ENCODE results near the gene DGCR2.
"Not testable (repeated sequence)": the region's sequence is repeated elsewhere in the genome, so short reads cannot be mapped to it uniquely, and the experiment has no call there.

Gene DGCR2

GRCh38 chr22:19084126-19084525, 38.1 kb downstream of the DGCR2 start:
- DNase-seq (ENCODE audit: low read depth, low spot score), result not testable (repeated sequence)

GRCh38 chr22:19082793-19083192, 39.4 kb downstream of the DGCR2 start:
- DNase-seq (ENCODE audit: low read depth, low spot score), result no peak

- DNase-seq (ENCODE audit: low read depth, low spot score), result no peak
Measured at GRCh38 chr22:19082101-19082500, 40.1 kb downstream of the DGCR2 start.

GRCh38 chr22:19081351-19081750, 40.9 kb downstream of the DGCR2 start:
- no peak for DNase-seq (ENCODE audit: low read depth, low spot score)

GRCh38 chr22:19080853-19081252, 41.4 kb downstream of the DGCR2 start:
- DNase-seq (ENCODE audit: low read depth, low spot score), result no peak

- DNase-seq (ENCODE audit: low read depth, low spot score), result no peak
Measured at GRCh38 chr22:19079691-19080090, 42.5 kb downstream of the DGCR2 start.

GRCh38 chr22:19075404-19075803, 46.8 kb downstream of the DGCR2 start:
- no peak for DNase-seq (ENCODE audit: low read depth, low spot score)

GRCh38 chr22:19072853-19073252, 49.4 kb downstream of the DGCR2 start:
- not testable (repeated sequence) for DNase-seq (ENCODE audit: low read depth, low spot score)

- DNase-seq (ENCODE audit: low read depth, low spot score), result no peak
Measured at GRCh38 chr22:19070397-19071169, 51.6 kb downstream of the DGCR2 start.

GRCh38 chr22:19069451-19069850, 52.8 kb downstream of the DGCR2 start:
- no peak for DNase-seq (ENCODE audit: low read depth, low spot score)

- DNase-seq (ENCODE audit: low read depth, low spot score), result no peak
Measured at GRCh38 chr22:19068784-19069271, 53.4 kb downstream of the DGCR2 start.

- DNase-seq (ENCODE audit: low read depth, low spot score), result no peak
Measured at GRCh38 chr22:19067696-19068348, 54.4 kb downstream of the DGCR2 start.

- no peak for DNase-seq (ENCODE audit: low read depth, low spot score)
Measured at GRCh38 chr22:19066531-19067271, 55.5 kb downstream of the DGCR2 start.

GRCh38 chr22:19065929-19066328, 56.3 kb downstream of the DGCR2 start:
- no peak for DNase-seq (ENCODE audit: low read depth, low spot score)

GRCh38 chr22:19065298-19065859, 56.8 kb downstream of the DGCR2 start:
- no peak for DNase-seq (ENCODE audit: low read depth, low spot score)

- no peak for DNase-seq (ENCODE audit: low read depth, low spot score)
Measured at GRCh38 chr22:19064354-19065054, 57.7 kb downstream of the DGCR2 start.

- DNase-seq (ENCODE audit: low read depth, low spot score), result no peak
Measured at GRCh38 chr22:19063581-19064353, 58.4 kb downstream of the DGCR2 start.

- DNase-seq (ENCODE audit: low read depth, low spot score), result no peak
Measured at GRCh38 chr22:19062943-19063308, 59.3 kb downstream of the DGCR2 start.

- no peak for DNase-seq (ENCODE audit: low read depth, low spot score)
Measured at GRCh38 chr22:19062139-19062942, 59.9 kb downstream of the DGCR2 start.

Data from brain pericyte (primary cell).